Dermis microvascular lymphatic vessel endothelial cell (primary cell): ENCODE measurements around the gene IRX2. TPM values are rescaled to one million over a fixed set of nuclear protein-coding genes. Genes with fewer than 3 reads are reported as not detected.

Experiments
- DNase-seq, 2 donors: peaks; one replicate each; pipeline versions ENCODE4 v3.0.0 to v3.0.0-alpha.2; 2010; ENCODE audit warnings: low read depth in 2 of 2
- total RNA-seq: library from RNA; depleted of rRNA; stranded (reverse); fragments of >200 nt; gene quantifications from 2 replicates; pipeline ENCODE4 v1.2.1, GENCODE V29; 2014

IRX2 gene
- total RNA-seq, 1 donor from 2014 or later = under 0.01 TPM

DNA sequence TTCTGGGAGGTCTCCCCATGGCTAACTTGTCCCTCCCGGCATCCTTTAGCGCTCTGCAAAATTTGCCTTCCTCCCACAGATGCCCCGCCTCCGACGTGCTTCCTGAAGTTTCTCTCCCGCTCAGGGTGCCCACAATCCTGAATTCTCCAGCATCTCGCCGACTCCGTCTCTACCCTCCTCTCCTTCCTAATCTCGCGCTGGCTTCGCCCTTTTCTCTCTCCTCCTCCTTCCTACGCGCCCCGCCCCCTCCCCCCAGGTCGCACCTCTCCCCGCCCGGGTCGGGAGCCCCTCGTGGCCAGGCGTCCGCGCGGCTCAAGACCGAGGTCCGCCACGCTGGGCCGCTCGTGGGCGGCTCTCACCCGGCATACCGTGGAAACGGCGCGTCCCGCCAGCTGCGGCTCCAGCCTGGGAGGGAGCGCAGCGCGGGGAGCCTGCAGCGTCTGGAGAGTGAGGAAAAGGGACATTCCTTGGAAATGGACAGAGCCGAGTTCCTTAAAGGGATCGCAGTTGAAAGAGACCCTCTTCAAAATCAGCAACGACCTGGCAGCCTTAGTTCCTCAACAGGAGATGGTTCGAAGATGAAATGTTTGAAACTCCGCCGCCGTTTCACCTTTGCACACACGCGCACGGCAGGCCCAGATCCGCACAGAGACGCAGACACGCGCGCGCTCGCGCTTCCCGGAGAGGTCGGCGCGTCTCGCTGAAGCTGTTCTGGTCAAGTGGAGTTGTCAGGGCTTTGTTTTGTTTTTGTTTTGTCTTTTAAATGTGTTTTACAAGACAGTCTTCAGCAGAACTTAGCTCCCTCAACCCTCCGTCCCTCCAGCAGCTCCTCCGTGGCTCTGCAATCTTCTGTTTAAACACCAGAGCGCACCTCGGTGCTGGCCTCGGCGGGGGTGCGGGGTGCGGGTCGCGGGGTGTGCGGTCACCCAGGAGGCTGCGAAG, 5.0 kb upstream of the IRX2 start:
- no peak for DNase-seq

DNA sequence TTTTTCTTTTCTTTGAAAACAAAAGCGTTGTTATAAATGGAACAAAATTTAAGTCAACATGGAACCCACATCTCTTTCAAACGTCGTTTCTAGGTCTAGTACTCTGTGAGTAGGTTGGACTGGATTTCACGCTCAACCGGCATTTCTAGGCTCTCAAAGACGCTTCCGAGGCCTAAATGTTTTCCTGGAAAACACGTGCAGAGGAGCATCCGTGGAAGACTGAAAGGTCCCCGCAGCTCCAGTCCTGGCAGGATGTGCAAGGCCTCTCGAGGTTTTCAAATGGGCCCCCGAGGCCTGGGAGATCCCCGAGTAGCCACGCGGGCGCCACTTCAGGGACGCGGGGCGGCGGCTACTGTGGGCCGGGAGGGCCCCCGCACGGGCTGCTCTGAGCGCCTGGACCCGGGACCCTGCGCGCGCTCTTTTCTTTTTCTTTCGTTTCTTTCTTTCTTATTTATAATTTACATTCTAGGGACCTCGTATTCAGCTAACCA, 4.2 kb upstream of the IRX2 start:
- DNase-seq = no peak

GRCh38 chr5:2755076-2755680, 3.7 kb upstream of the IRX2 start:
- no peak for DNase-seq

GRCh38 chr5:2754581-2755075, 3.2 kb upstream of the IRX2 start:
- DNase-seq = no peak

- no peak for DNase-seq
Measured at GRCh38 chr5:2753452-2754420, 2.3 kb upstream of the IRX2 start.

DNA sequence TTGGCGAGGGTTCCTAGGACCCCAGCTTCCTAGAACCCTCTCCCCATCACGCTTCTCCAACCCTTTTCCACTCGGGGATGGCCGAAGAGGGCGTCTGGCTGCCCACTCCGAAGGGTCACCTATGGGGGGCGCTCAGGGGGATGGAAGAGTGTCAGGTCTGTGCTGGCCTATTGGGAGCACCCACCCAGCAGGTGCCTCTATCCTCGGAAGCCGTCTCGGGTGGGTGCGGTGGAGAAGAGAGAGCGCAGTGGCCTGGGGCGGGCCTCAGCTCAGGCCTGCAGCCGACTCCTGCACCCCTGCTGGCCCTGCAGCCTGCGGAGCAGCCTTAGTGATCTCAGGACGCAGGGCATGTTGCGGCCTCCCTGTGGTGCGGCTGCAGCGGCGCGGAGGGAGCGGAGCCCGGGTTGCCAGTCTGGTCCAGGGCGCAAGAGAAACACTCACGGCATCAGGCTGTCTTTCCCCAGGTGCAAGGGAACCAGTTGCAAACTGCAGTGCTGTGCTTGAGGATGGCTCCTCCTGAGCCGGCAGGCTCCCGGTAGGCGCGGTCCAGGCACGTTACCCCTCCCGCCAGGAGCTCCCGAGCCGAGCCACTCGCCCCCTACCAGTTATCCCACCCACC, 1.5 kb upstream of the IRX2 start:
- DNase-seq = no peak

DNA sequence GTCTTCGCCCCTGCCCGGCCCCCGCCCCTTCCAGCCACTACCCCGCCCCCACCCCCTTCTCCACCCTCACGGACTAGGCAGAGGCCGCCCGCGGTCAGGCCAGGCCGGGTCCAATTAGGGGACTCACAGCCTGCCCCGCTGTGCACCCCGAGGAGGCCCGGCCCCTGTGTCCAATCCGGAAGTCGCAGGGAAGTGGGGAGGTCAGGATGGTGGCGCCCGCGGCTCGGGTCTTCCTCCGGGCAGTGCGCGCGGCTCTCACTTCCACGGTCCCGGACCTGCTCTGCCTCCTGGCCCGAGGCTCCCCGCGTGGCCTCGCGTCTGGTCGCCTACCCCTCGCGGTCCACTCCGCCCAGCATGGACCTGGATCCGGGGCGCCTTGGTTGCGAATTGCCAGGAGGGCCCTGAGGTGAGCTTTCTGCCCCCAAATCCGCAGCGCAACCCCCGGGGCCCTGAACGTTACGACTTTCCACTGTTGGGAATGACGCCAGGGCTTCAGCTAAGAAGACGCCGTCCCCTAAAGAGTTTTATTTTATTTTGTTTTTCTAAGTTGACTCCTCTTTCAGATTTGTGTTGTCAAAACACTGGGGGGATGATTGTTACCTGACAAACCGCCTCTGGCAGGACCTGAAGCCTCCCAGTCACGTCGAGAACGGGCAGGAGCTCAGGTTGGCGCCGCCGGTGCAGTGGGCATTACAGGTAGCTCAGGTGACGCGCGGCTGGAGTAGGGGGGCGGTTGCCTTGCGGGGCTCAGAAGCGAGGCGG, 763 bp upstream of the IRX2 start:
- no peak for DNase-seq

DNA sequence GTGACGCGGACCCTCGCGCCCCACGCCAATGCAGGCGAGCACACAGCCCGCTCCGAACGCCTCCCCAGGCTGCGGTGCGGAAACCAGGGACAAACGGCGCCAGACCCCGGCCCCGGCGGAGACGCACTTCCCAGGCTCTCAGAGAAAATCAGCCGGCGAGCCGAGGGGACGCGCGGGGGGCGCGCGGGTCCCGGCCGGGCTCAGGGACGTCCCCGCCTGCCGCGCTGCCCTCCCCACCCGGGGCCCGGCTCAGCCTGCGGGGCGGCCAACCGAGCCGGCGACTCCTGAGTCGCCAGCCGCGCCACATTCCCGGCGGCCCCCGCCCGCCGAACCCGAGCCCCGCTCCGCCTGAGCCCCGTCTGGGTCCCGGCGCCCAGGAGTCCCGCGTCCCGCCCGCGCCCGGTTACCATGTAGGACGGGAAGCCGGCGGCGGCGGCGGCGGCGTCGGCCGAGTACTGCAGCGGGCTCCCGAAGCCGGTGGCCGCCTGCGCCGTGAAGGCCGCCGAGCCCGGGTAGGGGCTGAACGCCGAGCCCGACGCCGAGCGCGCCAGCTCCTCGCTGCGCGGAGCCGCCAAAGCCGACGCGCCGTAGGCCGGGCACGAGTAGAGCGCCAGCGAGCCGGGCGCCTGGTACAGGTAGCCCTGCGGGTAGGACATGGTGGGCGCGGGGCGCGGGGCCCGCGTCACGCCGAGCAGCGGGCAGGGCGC, 566 bp downstream of the IRX2 start:
- DNase-seq = peak in 1 of 2 donors; percentile 12

DNA sequence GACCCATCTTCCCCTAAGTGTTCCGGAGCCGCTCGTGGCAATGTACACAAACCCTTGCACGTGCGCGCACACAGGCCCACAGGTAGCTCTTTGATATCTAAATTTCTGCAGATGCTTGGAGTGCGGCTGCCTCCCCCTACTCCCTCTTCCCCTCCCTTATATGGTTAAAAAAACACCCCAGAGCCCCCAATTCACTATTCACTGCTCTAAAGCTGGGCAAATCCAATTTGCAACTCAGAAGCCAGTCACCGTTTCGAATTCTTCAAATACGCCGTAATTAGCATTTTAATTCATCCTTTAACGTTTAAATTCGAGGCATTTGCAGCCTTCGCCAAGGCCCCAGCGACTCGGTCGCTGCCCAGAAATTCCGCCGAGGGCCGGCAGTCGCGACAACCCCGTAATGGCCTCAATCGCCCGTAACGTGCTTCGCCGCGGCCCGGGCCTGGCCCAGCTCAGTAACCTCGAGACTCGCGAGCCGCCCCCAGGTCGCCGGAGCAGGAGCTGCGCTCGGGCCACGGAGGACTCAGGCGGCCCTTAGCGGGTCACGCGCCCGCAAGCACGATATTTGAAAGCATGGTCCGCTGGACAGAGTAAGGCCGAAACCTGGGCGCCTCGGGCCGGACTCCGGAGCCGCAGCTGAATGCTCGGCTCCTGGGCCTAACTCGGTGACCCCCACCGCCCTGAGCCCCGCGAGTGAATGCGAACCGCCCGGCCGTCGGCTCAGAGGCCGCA, 1.3 kb downstream of the IRX2 start:
- no peak for DNase-seq

GRCh38 chr5:2749514-2750025, 1.9 kb downstream of the IRX2 start:
- no peak for DNase-seq

DNA sequence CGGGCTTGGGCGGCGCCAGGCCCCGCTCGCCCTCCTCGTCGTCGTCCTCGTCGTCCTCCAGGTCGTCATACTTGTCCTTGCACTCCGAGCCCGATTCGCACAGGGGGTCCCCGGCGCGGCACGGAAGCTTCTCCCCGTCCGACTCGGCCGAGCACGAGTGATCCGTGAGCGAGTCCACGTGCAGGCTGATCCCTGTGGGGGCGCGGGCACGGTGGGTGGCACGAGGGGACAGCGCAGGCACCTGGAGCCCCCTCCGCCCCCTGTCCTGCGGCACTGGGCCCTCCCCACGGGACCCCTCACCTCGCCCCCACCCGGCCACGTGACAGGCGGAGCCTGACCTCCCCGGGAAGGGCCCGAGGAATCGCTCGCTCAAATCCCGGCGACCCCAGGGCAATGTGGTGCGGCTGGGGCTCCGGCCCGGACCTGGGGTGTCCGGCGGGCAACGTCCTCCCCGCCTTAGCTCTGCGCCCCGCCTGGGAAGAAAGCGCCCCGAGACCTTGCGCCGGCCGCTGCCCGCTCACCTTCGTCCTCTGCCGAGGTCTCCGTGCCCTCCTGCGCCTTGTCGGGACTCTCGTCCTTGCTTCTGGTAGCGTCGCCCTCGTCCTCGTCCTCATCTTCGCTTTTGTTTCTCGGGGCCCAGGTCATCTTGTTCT, 2.5 kb downstream of the IRX2 start:
- DNase-seq = no peak

DNA sequence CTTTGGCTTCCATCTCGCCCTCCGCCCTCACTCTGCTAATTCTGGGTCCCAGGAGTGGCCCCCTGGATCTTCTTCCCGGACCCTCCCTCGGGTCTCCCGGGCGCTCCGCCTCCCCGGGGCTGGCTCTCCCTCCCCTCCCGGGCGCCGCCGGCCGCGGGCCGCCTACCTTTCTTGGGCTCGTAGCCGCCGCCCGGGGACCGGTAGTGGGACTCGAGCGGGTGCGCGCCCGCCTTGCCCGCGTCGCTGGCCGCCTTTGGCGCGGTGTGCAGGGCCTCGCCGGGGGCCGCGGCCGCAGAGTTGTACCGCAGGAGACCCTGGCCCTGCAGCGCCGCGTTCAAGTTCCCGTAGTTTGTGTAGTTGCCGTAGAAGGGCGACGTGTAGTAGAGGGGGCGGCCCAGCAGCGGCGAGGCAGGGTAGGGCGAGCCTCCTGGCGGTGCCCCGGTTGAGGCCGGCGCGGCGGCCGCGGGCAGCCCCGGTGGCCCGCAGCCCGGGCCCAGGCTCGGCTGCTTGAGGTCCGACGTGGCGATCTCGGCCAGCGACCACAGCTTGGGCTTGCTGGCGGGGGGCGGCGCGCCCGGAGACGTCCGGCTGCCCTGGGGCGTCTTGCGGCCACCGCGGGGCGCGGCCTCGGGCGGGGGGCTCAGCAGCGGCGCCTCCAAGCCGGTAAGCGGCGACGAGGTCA, 3.2 kb downstream of the IRX2 start:
- no peak for DNase-seq

DNA sequence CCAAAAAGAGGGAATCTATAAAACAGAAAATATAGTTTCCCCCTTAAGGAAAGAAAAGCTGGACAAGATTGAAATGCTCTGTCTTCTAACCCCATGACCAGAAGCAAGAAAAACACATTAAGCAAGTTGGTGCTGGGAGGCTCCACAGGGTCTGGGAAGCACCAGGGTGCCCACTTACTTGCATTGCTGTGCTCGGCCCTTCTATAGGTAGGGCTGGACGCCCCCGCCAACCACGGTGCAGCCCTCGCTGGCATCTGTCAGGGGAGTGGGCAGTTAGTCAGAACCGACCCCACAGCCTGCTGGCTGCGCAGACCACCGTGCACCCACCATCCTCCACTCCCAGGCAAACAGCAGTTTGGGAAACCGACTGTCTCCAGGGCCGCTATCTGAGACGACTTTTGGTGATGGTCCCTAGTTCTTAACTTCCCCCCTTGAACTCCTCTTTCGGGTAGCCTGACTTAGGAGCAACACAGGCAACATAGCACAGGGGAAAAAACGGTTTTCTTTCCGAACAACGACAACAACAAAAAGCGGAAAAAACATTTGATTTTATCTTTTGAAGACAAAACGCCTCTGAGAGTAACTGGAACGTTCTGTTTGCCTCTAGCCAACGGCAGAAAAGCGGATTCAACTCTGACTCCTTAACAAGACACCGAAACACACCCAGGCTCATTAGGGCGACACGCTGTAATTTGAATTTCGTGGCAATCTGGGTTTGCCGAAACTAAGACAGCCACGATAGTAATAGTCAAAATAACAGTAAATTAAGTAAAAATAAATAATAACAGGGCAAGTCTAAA, 3.9 kb downstream of the IRX2 start:
- no peak for DNase-seq

DNA sequence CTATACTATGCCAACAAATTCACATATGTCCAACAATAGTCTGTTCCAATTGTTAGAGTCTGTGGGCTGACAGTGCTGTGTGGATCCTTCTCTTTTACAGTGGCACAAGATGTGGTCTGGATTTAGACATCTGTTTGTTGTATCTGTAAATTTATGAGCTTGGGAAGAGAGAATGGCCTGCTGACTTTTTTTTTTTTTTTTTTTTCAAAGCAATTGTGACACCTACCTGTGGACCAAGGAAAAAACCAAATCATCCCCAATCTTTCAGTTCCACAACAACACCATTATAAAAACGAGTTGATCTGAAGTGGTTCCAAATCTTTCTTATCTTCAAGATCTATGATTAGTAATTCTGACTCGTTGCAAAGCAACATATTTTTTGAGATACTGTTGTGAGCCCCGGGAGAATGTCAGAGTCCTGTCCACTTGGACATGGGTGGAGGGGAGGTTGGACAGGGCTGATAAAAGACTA, 4.9 kb downstream of the IRX2 start:
- DNase-seq = no peak

GRCh38 chr5:2744485-2744884, 7.0 kb downstream of the IRX2 start:
- DNase-seq = no peak

DNA sequence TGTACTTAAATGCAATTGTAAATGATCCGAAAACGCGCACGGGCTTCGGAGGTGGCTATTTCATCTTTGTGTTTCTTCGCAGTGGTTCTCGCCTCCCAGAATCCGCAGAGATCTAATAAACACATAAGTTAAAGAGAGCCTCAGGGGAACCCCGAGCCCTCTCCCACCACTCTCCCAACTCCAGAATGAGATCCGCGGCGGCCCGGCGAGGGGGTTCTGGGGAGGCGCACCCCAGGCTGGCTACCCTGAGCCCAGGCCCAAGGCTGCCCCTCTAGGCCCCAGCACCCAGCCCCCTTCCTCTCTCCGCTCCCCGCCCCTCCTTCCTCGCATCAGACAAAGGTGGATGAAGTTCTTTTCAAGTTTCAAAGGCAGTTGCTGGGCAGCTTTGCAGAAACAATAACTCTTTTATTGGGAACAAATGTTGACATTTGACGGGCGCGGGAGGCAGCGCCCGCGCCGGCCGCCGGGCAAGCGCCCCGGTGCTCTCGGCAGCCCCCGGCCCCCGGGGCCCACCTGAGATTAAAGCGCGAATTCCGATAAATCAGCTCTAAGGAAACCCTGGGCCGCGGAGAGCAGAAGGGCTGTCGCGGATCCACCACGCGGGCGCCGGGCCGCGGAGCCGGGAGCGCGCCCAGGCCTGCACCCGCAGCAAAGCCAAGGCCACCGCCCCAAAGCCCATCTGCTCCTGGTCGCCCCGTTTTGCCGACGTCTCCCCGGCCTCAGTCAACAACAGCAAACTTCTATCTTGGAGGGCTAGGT, 8.4 kb downstream of the IRX2 start:
- DNase-seq = no peak
